Fibroblast of lung (primary cell): ENCODE data around the gene ATP11A. TPM values are rescaled to one million over a fixed set of nuclear protein-coding genes. Genes with fewer than 3 reads are reported as not detected.

Source experiments
- DNase-seq, 2 donors: peaks; one replicate each; pipeline versions ENCODE4 v3.0.0 to v3.0.0-alpha.2; 2010; ENCODE audit warnings: low read depth in 2 of 2
- H2AFZ ChIP-seq: 2 replicates; pipeline ENCODE4 v1.5.1; 2012; ENCODE audit warnings: low read length, control low read depth, inconsistent platforms
- H3K27ac ChIP-seq: 2 replicates; pipeline ENCODE4 v1.5.1; 2011; ENCODE audit warnings: low read length, control low read depth; ENCODE audit not compliant: insufficient read depth
- H3K27me3 ChIP-seq: 2 replicates; pipeline ENCODE4 v1.5.1; 2011; ENCODE audit warnings: mild to moderate bottlenecking, low read length; ENCODE audit not compliant: control insufficient read depth, insufficient read depth
- H3K36me3 ChIP-seq: 2 replicates; pipeline ENCODE4 v1.5.1; 2011; ENCODE audit warnings: low read length; ENCODE audit not compliant: control insufficient read depth, insufficient read depth
- H3K4me1 ChIP-seq: 2 replicates; pipeline ENCODE4 v1.5.1; 2011; ENCODE audit warnings: low read length; ENCODE audit not compliant: control insufficient read depth, insufficient read depth; ENCODE audit errors: extremely low read depth
- H3K4me2 ChIP-seq: 2 replicates; pipeline ENCODE4 v1.5.1; 2011; ENCODE audit warnings: low read length, control low read depth; ENCODE audit not compliant: insufficient read depth; ENCODE audit errors: extremely low read depth
- H3K4me3 ChIP-seq, 4 experiments: fragments of 200-600 bp in 1 of 4; sonication (generic) in 1 of 4; replicated peaks in 1 of 4; 2 replicates each; pipeline ENCODE4 v1.5.1; 2011 to 2016; ENCODE audit warnings: low read length in 4 of 4, low read depth in 3 of 4, mild to moderate bottlenecking in 3 of 4, control low read depth in 2 of 4, inconsistent platforms in 1 of 4, mixed read lengths in 1 of 4; ENCODE audit not compliant: insufficient read depth in 1 of 4; ENCODE audit errors: control extremely low read depth in 1 of 4
- H3K79me2 ChIP-seq: 2 replicates; pipeline ENCODE4 v1.5.1; 2012; ENCODE audit warnings: mild to moderate bottlenecking, low read length, inconsistent platforms; ENCODE audit not compliant: control insufficient read depth, insufficient read depth
- H3K9ac ChIP-seq: 2 replicates; pipeline ENCODE4 v1.5.1; 2011; ENCODE audit warnings: mild to moderate bottlenecking, low read length, control low read depth; ENCODE audit not compliant: insufficient read depth
- H3K9me3 ChIP-seq: 2 replicates; pipeline ENCODE4 v1.5.1; 2012; ENCODE audit warnings: low read depth, low read length; ENCODE audit not compliant: control insufficient read depth, insufficient read depth
- H4K20me1 ChIP-seq: 2 replicates; pipeline ENCODE4 v1.5.1; 2011; ENCODE audit warnings: low read length; ENCODE audit not compliant: control insufficient read depth, insufficient read depth; ENCODE audit errors: extremely low read depth
- CTCF ChIP-seq, 2 donors: IDR thresholded peaks in 1 of 2; conservative IDR thresholded peaks in 1 of 2; 1 replicate in 1 of 2; 2 replicates in 1 of 2; pipeline ENCODE4 v1.5.1; 2011 to 2012; ENCODE audit warnings: low read length in 2 of 2, control low read depth in 1 of 2, inconsistent platforms in 1 of 2, low read depth in 1 of 2, mild to moderate bottlenecking in 1 of 2
- EZH2 ChIP-seq: IDR thresholded peaks from 2 replicates; pipeline ENCODE4 v1.5.1; 2012; ENCODE audit warnings: low read length, control low read depth, mild to moderate bottlenecking; ENCODE audit errors: missing control alignments
- polyA plus RNA-seq, 2 donors: library from polyadenylated mRNA; depleted of rRNA in 1 of 2; stranded (reverse) in 1 of 2; unstranded in 1 of 2; fragments of >200 nt; gene quantifications; 2 replicates each; pipeline ENCODE4 v1.2.1, GENCODE V29; 2011 to 2012; ENCODE audit warnings: missing spikeins in 1 of 2
- total RNA-seq: library from RNA; depleted of rRNA; stranded (reverse); fragments of >200 nt; gene quantifications from 2 replicates; pipeline ENCODE4 v1.2.1, GENCODE V29; 2014

ATP11A gene
- total and polyA plus RNA-seq, 2 donors (not counting 1 experiment from before 2014, with no cell fraction given), result 2.3 to 7.8 TPM

GRCh38 chr13:112648101-112648500, 41.7 kb upstream of the ATP11A start:
- Histone ChIP-seq H3K4me1 (no peaks in the 10 kb centered on the region), H4K20me1 (no peaks in the 10 kb centered on the region), H3K9me3 (no peaks in the 10 kb centered on the region), H2AFZ (no peak overlapping the region), H3K9ac (no peak overlapping the region), H3K27ac (no peak overlapping the region), H3K4me3 (no peak overlapping the region), H3K4me2 (no peak overlapping the region), H3K27me3 (no peaks in the 10 kb centered on the region), H3K79me2 (no peaks in the 10 kb centered on the region), H3K36me3 (no peaks in the 10 kb centered on the region)
- no peak for DNase-seq
- TF ChIP-seq CTCF (conservative IDR thresholded peaks at IDR 0.05 in 1 of 2, IDR thresholded peaks at IDR 0.05 in 1 of 2; ENCODE audit: low read depth in 1 of 2, low read length in 2 of 2) (no peak), EZH2 (no peak)

- Histone ChIP-seq H3K79me2 (no peaks in the 10 kb centered on the region), H4K20me1 (no peaks in the 10 kb centered on the region), H3K9me3 (no peaks in the 10 kb centered on the region), H3K4me2 (no peak overlapping the region), H2AFZ (no peak overlapping the region), H3K36me3 (no peaks in the 10 kb centered on the region), H3K27ac (no peak overlapping the region), H3K27me3 (no peaks in the 10 kb centered on the region), H3K9ac (no peak overlapping the region), H3K4me1 (no peaks in the 10 kb centered on the region), H3K4me3 (no peak overlapping the region)
- TF ChIP-seq CTCF (conservative IDR thresholded peaks at IDR 0.05 in 1 of 2, IDR thresholded peaks at IDR 0.05 in 1 of 2; ENCODE audit: low read depth in 1 of 2, low read length in 2 of 2) (no peak), EZH2 (no peak)
- DNase-seq, result no peak
Observed at GRCh38 chr13:112648966-112649690, 40.7 kb upstream of the ATP11A start.

GRCh38 chr13:112651311-112651710, 38.5 kb upstream of the ATP11A start:
- H4K20me1 ChIP-seq, result no peaks in the 10 kb centered on the region
- H3K9ac ChIP-seq, result no peak overlapping the region
- no peaks in the 10 kb centered on the region for H3K79me2 ChIP-seq
- no peak overlapping the region for H3K4me3 ChIP-seq
- H3K36me3 ChIP-seq, result no peaks in the 10 kb centered on the region
- DNase-seq, result peak in 1 of 2 donors; percentile 11
- no peaks in the 10 kb centered on the region for H3K4me1 ChIP-seq
- H3K9me3 ChIP-seq, result no peaks in the 10 kb centered on the region
- no peaks in the 10 kb centered on the region for H3K27me3 ChIP-seq
- no peak overlapping the region for H2AFZ ChIP-seq
- no peak overlapping the region for H3K27ac ChIP-seq
- H3K4me2 ChIP-seq, result no peak overlapping the region
- TF ChIP-seq CTCF (conservative IDR thresholded peaks at IDR 0.05 in 1 of 2, IDR thresholded peaks at IDR 0.05 in 1 of 2; ENCODE audit: low read depth in 1 of 2, low read length in 2 of 2) (no peak), EZH2 (no peak)
